Stimulated activated CD4-positive, alpha-beta T cell treated with anti-CD3 and anti-CD28 coated beads, Interleukin-1b, Interleukin-23, amount 100 ng/mL, for 4 hours (primary cell): ENCODE results near the gene PTPRT.
"Not testable (repeated sequence)": the region's sequence is repeated elsewhere in the genome, so short reads cannot be mapped to it uniquely, and the experiment has no call there.

ENCODE experiments used
- DNase-seq, 2 donors: peaks; one replicate each; pipeline ENCODE4 v3.0.0-alpha.2; 2020; ENCODE audit warnings: low read depth in 2 of 2

PTPRT gene

GRCh38 chr20:42910808-42911207, 278.9 kb downstream of the PTPRT start:
- not testable (repeated sequence) for DNase-seq

DNA sequence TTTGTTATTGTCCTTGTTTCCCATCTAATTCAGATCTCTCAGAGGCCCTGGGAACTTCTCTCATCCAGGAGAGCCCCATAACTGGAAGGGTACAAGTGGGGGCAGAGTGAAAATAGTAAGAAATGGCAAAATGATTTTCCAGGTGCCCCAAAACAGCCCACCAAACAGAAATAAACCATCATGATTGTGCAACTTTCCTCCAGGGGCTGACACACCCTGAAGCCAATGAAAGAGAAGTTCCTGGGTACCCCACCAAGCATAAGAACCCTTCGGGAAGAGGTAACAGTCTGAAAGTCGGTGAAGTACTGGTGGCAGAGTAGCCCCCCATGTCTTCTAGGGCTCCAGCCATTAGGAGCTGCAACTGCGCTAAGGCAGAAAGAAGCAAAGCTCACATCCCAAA, 282.0 kb downstream of the PTPRT start:
- DNase-seq = no peak

DNA sequence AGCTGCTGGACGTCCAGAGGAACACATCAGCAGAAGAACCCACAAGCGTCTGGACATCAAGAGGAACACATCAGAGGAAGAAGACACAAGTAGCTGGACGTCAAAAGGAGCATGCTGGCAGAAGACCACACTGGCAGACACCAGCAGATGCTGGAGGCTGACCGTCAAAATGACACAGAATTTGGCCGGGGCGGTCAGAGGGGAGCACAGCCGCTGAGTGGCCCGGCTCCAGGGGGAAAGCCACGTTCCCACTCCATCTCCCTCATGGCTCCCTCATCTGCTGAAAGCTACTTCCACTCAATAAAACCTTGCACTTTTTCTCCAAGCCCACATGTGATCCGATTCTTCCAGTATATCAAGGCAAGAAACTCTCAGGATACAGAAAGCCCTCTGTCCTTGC, 283.6 kb downstream of the PTPRT start:
- no peak for DNase-seq

DNA sequence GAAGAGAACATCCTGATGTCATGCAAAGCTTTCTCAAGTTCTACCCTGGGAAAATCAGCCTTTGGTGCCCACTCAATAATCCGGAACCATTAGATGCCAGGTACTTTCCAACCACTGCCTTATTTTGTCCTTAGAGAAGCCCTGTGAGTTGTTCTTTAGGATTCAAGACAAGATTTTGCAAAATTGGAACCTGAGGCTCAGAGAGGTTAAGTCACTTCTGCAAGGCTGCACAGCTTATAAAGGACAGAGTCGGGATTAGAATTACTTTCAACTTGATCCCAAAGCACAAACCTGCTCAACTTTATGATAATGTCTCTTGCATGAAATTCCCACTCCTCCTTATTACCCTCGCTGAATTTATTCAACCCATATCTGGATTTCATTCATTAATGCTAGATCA, 287.2 kb downstream of the PTPRT start:
- DNase-seq = no peak

GRCh38 chr20:42901689-42902440, 287.8 kb downstream of the PTPRT start:
- DNase-seq = no peak

GRCh38 chr20:42900764-42901163, 288.9 kb downstream of the PTPRT start:
- DNase-seq = not testable (repeated sequence)

- DNase-seq = no peak
Observed at GRCh38 chr20:42895020-42895419, 294.7 kb downstream of the PTPRT start.

DNA sequence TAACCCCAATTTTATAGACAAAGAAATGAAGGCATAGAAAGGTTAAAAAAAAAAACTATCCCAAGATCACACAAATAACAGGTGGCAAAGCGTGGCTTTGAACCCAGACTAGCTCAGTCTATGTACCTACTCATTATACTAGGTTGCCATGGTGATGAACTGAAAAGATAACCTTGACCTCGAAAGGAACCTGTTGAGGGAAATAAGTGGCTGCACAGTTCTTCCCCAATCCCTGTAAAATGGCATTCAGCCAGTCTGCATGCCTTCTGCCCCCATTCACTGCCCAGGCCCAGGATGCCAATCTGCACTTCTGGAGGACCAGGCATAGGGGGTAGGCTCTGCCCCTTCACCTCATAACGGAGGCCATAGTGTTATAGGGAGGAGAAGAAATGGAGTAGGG, 295.2 kb downstream of the PTPRT start:
- no peak for DNase-seq

DNA sequence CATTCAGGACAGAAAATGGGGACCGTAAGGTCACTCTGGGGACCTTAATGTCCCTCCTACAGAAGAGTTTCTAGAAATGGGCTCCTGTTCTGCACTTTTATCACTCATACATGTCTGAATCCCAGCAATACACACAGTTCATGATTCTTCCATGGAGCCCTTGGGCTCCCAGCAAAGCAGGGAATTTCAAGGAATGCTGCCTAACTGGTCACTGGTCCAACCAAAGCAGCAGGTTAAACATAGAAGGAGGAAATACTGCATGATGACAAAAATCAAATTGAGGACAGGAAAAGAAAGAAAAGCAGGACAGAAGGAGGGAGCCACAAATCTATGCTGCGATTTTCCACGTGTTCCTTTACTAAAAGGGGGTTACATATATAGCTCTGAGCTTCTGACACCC, 300.2 kb downstream of the PTPRT start:
- no peak for DNase-seq

GRCh38 chr20:42887281-42887680, 302.4 kb downstream of the PTPRT start:
- no peak for DNase-seq

DNA sequence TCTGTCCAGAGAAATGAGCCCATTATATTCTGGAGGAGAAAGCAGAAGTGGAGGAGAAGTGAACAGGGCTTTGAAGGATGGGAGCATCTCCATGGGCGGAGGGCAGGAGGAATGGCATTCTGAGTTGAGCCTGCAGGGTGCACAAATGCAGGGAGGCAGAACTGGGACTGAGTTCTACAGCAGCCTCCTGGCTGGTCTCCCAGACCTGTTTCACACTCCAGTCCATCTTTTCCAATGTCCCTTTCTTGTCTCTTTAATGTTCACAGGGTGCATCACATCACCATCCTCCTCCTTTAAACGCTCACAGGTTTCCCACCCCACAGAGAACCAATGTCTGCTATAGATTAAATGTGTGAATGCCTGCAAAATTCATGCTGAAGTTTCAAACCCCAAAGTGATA, 302.9 kb downstream of the PTPRT start:
- no peak for DNase-seq

- DNase-seq = no peak
Observed at GRCh38 chr20:42886046-42886445, 303.7 kb downstream of the PTPRT start.

GRCh38 chr20:42875581-42875980, 314.1 kb downstream of the PTPRT start:
- no peak for DNase-seq

- DNase-seq = no peak
Observed at GRCh38 chr20:42873259-42873658, 316.4 kb downstream of the PTPRT start.

DNA sequence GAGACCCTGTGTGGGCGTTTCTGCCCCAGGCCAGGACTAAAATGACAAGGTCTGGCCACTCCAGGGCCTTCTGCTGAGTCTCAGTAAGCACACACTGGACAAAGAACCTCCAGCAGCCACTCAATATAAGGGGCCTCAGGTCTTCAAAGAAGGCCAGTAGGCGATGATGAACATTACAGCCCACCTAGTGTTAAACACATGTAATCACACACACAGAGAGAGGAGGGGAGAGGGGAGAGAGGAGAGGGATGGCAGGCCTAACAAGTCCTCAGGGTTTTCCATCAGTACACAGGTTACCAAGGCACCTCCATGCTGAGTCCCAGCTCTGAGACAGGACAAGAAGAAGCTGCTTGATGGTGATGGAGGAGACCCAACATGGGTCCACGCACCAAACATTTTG, 325.6 kb downstream of the PTPRT start:
- DNase-seq = no peak

GRCh38 chr20:42862446-42862845, 327.3 kb downstream of the PTPRT start:
- no peak for DNase-seq

DNA sequence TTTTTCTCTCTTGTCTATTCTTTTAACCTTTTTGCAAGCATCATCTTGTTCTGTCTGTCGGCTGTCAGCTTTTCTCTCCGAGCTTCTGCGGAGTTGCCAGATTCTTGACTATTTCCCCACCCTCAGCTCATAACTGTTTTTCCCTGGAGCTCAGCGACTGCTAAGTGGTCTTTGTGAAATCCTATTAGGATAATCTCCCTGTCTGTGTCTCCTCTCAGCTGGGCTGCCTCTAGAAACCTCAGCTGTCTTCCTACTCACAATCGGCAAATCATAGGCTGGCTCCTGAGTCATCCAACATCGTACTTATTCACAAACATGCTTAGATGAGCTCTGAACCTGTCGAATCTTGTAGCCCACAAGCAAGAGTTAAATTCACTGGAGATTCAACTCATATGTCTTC, 332.3 kb downstream of the PTPRT start:
- DNase-seq = no peak

GRCh38 chr20:42855896-42856295, 333.8 kb downstream of the PTPRT start:
- no peak for DNase-seq

DNA sequence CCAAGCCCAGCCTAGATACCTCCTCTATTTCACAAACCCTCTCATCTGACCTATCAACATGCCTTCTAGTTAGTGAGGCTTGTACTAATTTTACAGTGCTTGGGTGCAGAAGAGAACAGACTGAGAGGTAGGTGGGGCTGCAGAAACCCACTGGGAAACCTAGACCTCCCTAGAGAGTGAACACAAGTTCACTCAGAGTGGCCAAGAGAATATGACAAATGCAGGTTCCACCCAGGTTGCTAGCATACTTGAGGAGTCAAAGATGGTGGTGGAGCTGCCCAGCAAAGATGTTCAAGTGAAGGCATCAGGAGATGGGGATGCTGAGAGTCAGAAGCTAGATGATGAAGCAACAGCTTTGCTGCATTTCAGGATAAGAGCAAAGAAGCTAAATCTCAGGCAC, 337.0 kb downstream of the PTPRT start:
- no peak for DNase-seq

DNA sequence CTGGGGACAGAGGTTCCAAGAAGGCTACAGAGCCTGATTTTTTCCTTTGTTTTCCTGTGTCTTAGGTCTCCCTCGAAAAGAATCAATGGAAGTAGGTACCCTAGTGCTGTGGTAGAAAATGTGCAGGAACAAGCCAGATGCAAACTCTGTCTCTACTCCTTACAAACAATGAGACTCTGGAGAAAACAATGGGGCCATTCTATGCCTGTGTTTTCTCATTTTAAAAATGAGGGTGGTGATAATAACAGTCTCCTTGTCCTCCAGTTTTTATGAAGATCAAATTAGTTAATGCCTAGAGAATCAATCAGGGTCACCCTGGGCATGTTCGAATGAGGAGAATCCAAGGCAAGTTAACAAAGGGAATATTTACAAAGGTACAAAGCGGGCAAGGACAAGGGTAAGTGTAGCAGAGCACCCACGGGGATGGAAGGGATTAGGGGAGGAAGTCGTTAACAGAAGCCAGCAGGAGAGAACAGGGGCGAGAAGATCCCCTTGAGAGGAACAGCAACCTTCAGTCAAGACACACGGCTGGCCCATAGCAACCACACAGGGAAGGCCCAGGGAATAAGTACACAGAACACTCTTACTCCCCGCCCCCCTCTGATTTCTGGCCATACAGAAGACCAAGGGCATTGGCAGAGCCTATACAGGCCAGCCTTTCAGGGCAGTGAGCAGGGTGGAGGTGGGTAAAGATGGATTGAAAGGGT, 342.8 kb downstream of the PTPRT start:
- DNase-seq = no peak

DNA sequence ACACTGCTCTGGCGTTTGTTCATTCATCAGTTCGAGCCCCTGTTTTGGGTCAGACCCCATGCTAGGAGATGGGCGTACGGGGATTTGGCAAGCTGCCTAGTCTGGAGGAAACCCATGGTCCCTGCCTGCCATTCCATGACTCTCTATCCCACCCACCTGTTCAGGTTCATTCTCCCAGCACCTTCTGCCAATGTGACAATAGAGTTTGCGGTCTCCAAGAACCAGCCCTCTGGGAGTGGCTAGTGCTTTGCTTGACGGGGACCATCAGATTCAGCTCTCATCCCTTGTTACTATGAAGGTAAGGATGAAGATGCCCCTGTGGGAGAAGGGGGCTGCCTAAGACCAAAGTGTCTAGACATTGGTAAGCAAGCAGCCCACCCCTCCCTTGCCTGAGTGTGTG, 345.0 kb downstream of the PTPRT start:
- DNase-seq = no peak

- DNase-seq = no peak
Observed at GRCh38 chr20:42837456-42837855, 352.2 kb downstream of the PTPRT start.

DNA sequence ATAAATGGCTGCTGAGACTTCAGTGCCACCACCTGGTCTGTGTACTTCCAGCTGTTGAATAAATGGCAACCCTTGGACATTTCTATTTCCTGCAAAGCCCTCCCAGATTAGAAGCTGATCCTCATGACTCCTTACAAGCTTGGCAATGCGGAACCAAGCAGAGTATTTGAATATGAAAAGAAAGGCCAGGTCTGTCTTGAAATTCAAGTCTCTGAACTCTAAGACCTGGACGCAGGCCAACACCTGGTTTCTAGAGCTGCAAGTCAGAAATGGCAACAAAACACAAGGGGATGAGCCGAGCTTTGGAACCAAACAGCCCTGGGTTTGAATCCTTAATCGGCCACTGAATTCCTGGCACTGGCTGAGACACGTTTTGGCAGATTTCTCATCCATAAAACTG, 353.4 kb downstream of the PTPRT start:
- no peak for DNase-seq

DNA sequence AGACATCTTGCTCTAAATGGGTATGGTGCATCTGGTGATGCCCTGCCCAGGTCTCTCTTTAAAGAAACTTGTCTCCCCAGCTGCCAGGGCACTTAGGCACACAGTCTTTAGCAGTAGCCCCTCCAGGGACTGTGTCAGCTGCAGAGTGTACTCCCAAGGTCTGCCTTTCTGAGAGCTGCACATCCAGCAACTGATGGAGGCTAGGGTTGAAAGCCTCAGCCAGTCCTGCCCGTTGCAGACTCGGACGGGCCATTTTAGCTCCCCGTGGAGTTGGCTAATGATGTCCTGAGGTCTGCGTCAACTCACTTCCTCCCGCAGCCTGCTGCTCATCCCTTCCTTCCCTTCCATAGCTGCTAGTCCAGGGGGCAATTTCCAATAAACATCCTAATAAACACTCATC, 381.8 kb downstream of the PTPRT start:
- no peak for DNase-seq
